Fibroblast of the aortic adventitia (primary cell): ENCODE results near the gene HS3ST6. TPM values are rescaled to one million over a fixed set of nuclear protein-coding genes. Genes with fewer than 3 reads are reported as not detected.
"Not testable (repeated sequence)": the region's sequence is repeated elsewhere in the genome, so short reads cannot be mapped to it uniquely, and the experiment has no call there.

Experiments
- DNase-seq: peaks from one replicate; pipeline ENCODE4 v3.0.0-alpha.2; 2010; ENCODE audit warnings: low read depth
- H3K4me3 ChIP-seq: 2 replicates; pipeline ENCODE4 v1.5.1; 2011; ENCODE audit warnings: low read depth, mild to moderate bottlenecking, control low read depth, low read length, moderate library complexity
- total RNA-seq: library from RNA; depleted of rRNA; stranded (reverse); fragments of >200 nt; gene quantifications from 2 replicates; pipeline ENCODE4 v1.2.3, GENCODE V29; 2012; ENCODE audit warnings: low replicate concordance
- TF ChIP-seq, protein P1 (sequence below): IDR thresholded peaks from 2 replicates; pipeline ENCODE4 v1.5.1; 2011; ENCODE audit warnings: mild to moderate bottlenecking, low read length, control low read depth, inconsistent platforms; ENCODE audit not compliant: insufficient read depth

Gene HS3ST6
- not detected in 2 replicates for total RNA-seq

- H3K4me3 ChIP-seq, result no peak within 1 kb of the TSS
- TF ChIP-seq, protein P1, sequence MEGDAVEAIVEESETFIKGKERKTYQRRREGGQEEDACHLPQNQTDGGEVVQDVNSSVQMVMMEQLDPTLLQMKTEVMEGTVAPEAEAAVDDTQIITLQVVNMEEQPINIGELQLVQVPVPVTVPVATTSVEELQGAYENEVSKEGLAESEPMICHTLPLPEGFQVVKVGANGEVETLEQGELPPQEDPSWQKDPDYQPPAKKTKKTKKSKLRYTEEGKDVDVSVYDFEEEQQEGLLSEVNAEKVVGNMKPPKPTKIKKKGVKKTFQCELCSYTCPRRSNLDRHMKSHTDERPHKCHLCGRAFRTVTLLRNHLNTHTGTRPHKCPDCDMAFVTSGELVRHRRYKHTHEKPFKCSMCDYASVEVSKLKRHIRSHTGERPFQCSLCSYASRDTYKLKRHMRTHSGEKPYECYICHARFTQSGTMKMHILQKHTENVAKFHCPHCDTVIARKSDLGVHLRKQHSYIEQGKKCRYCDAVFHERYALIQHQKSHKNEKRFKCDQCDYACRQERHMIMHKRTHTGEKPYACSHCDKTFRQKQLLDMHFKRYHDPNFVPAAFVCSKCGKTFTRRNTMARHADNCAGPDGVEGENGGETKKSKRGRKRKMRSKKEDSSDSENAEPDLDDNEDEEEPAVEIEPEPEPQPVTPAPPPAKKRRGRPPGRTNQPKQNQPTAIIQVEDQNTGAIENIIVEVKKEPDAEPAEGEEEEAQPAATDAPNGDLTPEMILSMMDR, result no peak
- DNase-seq, result no peak
Measured at GRCh38 chr16:1918351-1919326, at the start of gene HS3ST6. Gene HS3ST6 (minus strand): TSS chr16:1918415. CDS start chr16:1918323, 92 bp downstream.

DNA sequence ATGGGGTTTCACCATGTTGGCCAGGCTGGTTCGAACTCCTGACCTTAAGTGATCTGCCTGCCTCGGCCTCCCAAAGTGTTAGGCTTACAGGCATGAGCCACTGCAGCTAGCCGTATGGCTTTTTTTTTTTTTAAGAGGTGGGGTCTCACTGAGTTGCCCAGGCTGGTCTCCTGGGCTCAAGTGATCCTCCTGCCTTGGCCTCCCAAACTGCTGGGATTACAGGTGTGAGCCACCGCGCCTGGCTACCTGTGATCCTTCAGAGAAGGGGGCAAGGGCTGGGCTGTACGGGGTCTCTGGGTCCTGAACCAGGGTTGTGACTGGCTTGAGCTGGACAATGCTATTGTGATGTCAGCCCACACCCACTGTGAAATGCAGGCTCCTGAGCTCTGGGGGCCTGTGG is 48.2 kb upstream of the HS3ST6 start, which contains the start of gene RNF151:
Gene RNF151, plus strand, starts transcription at position 397 of the 400 bp plus-strand sequence. CDS start 26 bp downstream, outside the sequence.
- DNase-seq, result no peak
- TF ChIP-seq, protein P1, result no peak
- H3K4me3 ChIP-seq, result peak within 1 kb of the TSS; percentile 92

- peak overlapping the region; percentile 92 for H3K4me3 ChIP-seq
- DNase-seq, result no peak
- TF ChIP-seq, protein P1, result no peak
Measured at GRCh38 chr16:1965396-1966001, 47.3 kb upstream of the HS3ST6 start.

DNA sequence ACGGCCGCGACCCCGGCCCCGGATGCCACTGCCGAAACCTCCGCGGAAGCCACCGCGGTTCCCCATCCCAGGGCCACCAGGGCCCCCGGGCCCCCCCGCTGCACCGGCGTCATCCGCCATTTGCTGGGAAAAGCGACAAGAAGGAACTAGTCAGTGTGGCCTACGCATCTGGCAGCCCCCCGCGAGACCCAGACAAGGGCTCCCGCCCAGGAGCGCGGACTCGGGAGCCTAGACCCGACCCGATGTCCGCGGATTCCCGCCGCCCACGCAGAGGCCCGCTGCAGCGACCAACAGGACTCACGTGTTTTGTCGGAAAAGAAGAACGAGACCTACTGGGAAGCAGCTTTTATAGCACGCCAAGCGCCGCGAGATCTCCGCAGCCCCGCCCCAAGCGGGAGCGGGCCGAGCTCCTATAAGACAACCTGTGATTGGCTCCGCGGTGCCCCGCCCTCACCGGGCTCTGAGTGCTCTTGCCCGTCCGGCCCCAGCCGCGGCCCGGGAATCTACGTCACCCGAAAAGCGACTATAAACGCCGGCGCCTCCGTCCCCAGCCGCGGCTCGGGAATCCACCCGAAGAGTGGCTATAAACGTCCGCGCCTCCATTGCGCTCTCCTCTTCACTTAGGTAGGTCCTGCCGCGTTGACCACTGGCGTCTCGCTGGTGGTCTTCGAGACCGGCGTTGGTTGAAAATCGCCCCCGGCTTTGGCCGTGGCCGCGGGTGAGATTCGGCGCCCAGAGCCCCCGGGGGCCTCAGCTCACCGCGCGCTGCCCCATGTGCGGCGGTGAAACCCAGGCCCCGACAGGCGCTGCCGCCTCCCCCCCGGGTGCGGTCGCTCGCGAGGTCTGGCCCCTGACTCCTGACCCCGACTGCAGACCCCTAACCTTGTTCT is 46.5 kb upstream of the HS3ST6 start, which contains the start of gene RPS2:
Gene RPS2, minus strand, starts transcription at position 321 of the 890 bp plus-strand sequence. Its CDS starts 201 bp downstream, at position 120.
- TF ChIP-seq, protein P1, result no peak
- DNase-seq, result peak; percentile 99
- H3K4me3 ChIP-seq, result peak within 1 kb of the TSS; percentile 92

DNA sequence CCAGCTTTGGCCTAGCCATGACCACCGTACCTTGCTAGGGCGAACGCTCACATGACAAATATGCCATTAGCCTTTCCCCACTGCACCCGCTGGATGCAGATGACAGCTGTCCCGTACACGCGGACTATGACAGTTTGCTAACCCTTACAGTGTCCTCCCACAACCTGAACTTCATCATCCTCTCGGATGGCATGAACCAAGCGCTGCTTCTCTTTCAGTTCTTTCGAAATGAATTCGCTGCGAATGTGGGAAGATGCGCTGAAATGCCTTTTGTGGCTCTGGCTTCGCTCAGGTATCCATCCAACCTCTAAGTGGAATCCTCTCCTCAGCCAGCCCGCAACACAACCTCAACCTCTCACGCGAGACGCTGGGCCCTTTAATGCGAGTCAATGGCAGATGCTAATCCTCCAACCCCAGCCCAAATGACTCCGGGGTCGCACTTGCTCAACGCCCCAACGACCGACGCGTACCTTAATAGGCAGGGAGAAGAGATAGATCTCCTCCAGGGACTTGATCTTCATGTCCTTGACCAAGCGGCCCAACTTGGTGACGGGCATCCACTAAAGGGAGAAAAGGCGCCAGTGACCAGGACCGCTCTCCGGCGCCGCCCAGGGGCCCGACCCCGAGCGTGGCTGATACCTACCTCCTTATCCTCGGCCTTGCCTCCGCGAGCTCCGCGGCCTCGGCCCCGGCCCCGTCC is 45.7 kb upstream of the HS3ST6 start:
- DNase-seq, result peak; percentile 42
- H3K4me3 ChIP-seq, result peak overlapping the region; percentile 85
- TF ChIP-seq, protein P1, result no peak

GRCh38 chr16:1962161-1963153 is 44.2 kb upstream of the HS3ST6 start:
- not testable (repeated sequence) for DNase-seq
- H3K4me3 ChIP-seq, result peak overlapping the region; percentile 44
